D721Med (cell line): ENCODE results near the gene KRTDAP.

ENCODE experiments used
- DNase-seq: peaks from one replicate; pipeline ENCODE4 v3.0.0; 2011; ENCODE audit warnings: low spot score; ENCODE audit not compliant: insufficient read length
- FAIRE-seq: peaks from 2 replicates; lab custom pipeline; 2011; peaks lifted over from hg19 to GRCh38; lab: Jason Lieb, UNC
- CTCF ChIP-seq: IDR thresholded peaks from 2 replicates; pipeline ENCODE4 v1.5.1; 2012; ENCODE audit warnings: mild to moderate bottlenecking, control low read depth; ENCODE audit not compliant: insufficient read depth; ENCODE audit errors: missing control alignments

The KRTDAP gene

GRCh38 chr19:35459414-35460082 lies 30.7 kb downstream of the KRTDAP start:
- FAIRE-seq (no peak), DNase-seq (no peak)
- TF ChIP-seq CTCF = no peak

GRCh38 chr19:35458731-35459391 lies 31.4 kb downstream of the KRTDAP start:
- no peak for DNase-seq
- FAIRE-seq = no peak

GRCh38 chr19:35458192-35458591 lies 32.1 kb downstream of the KRTDAP start:
- DNase-seq (no peak), FAIRE-seq (no peak)
- TF ChIP-seq CTCF = no peak

More at GRCh38 chr19:35458731-35459391, 31.4 kb downstream of the KRTDAP start:
- no peak for TF ChIP-seq CTCF

GRCh38 chr19:35457173-35457572 lies 33.1 kb downstream of the KRTDAP start:
- FAIRE-seq (no peak), DNase-seq (no peak)
- TF ChIP-seq CTCF = no peak

- FAIRE-seq = no peak
- DNase-seq = no peak
- no peak for TF ChIP-seq CTCF
These were observed 34.6 kb downstream of the KRTDAP start for GRCh38 chr19:35455616-35456201.

GRCh38 chr19:35454663-35455062 lies 35.6 kb downstream of the KRTDAP start:
- DNase-seq = no peak
- TF ChIP-seq CTCF = no peak
- FAIRE-seq = no peak
